OCI-LY7 (cell line): ENCODE results near the gene GCNT2. TPM values are rescaled to one million over a fixed set of nuclear protein-coding genes. Genes with fewer than 3 reads are reported as not detected.

Experiments used
- BruUV-seq: library from RNA; stranded (reverse); fragments of 400-500 nt; replicated peaks from 2 replicates; lab custom pipeline; 2021; lab: Mats Ljungman, UMichigan
- CTCF ChIA-PET: fragments of 300-600 bp; sonication (Branson Sonifier 250); formaldehyde crosslinking; loops from one replicate; lab custom pipeline; 2022; ENCODE audit warnings: antibody characterized with exemption; ENCODE audit not compliant: unreplicated experiment; lab: Charles Lee
- POLR2A ChIA-PET: fragments of 300-600 bp; sonication (Branson Sonifier 250); formaldehyde crosslinking; loops from one replicate; lab custom pipeline; 2022; ENCODE audit warnings: antibody characterized with exemption; lab: Charles Lee
- DNase-seq: peaks from one replicate; pipeline ENCODE4 v3.0.0-alpha.2; 2015; ENCODE audit warnings: low spot score
- H2AFZ ChIP-seq: fragments of 200-600 bp; sonication (generic), shearing (Covaris generic); 2 replicates; pipeline ENCODE4 v1.6.1; 2014; ENCODE audit warnings: mild to moderate bottlenecking, antibody characterized with exemption, low read length, moderate library complexity
- H3K27ac ChIP-seq: fragments of 200-600 bp; sonication (generic); 2 replicates; pipeline ENCODE4 v1.5.1; 2014; ENCODE audit warnings: mixed run types, low read depth, mild to moderate bottlenecking, moderate library complexity, low read length, inconsistent platforms; ENCODE audit not compliant: poor library complexity, severe bottlenecking
- H3K36me3 ChIP-seq: fragments of 200-600 bp; sonication (generic); 2 replicates; pipeline ENCODE4 v1.6.1; 2014; ENCODE audit warnings: mild to moderate bottlenecking, antibody characterized with exemption, low read length, moderate library complexity, mixed read lengths; ENCODE audit not compliant: insufficient read depth
- H3K4me1 ChIP-seq: fragments of 200-600 bp; sonication (generic); 2 replicates; pipeline ENCODE4 v1.5.1; 2014; ENCODE audit warnings: mild to moderate bottlenecking, low read length; ENCODE audit not compliant: insufficient read depth, poor library complexity, severe bottlenecking
- H3K4me2 ChIP-seq: fragments of 200-600 bp; sonication (generic); 2 replicates; pipeline ENCODE4 v1.6.1; 2014; ENCODE audit warnings: mild to moderate bottlenecking, low read length
- H3K4me3 ChIP-seq: fragments of 200-600 bp; sonication (generic); 2 replicates; pipeline ENCODE4 v1.5.1; 2014; ENCODE audit warnings: mild to moderate bottlenecking, low read depth, low read length; ENCODE audit not compliant: poor library complexity, severe bottlenecking
- H3K79me2 ChIP-seq: fragments of 200-600 bp; sonication (generic); 2 replicates; pipeline ENCODE4 v1.6.1; 2016; ENCODE audit warnings: low read depth, mild to moderate bottlenecking, low read length, moderate library complexity, mixed read lengths; ENCODE audit not compliant: insufficient read depth
- H3K9me2 ChIP-seq: fragments of 200-600 bp; sonication (generic); 2 replicates; pipeline ENCODE4 v1.6.1; 2016; ENCODE audit warnings: mild to moderate bottlenecking, low read length, mixed read lengths; ENCODE audit not compliant: insufficient read depth
- H3K9me3 ChIP-seq: fragments of 200-600 bp; sonication (generic); 2 replicates; pipeline ENCODE4 v1.6.1; 2014; ENCODE audit warnings: mild to moderate bottlenecking, mixed run types, low read length, mixed read lengths
- H4K20me1 ChIP-seq: fragments of 200-600 bp; sonication (generic); 2 replicates; pipeline ENCODE4 v1.6.1; 2014; ENCODE audit warnings: mild to moderate bottlenecking, antibody characterized with exemption, low read length, moderate library complexity, mixed read lengths; ENCODE audit not compliant: insufficient read depth
- CTCF ChIP-seq: fragments of 200-600 bp; sonication (generic); conservative IDR thresholded peaks from 2 replicates; pipeline ENCODE4 v1.5.1; 2014; ENCODE audit warnings: mild to moderate bottlenecking, antibody characterized with exemption, low read length, moderate library complexity, mixed read lengths
- EZH2phosphoT487 ChIP-seq: fragments of 200-600 bp; sonication (generic); IDR thresholded peaks from 2 replicates; pipeline ENCODE4 v1.6.1; 2018; ENCODE audit warnings: low read depth, borderline replicate concordance, mild to moderate bottlenecking, mixed run types, antibody characterized with exemption, low read length, moderate library complexity, mixed read lengths
- intact Hi-C: fragments of 100-400 bp; cut with micrococcal nuclease; formaldehyde crosslinking; loops from one replicate; pipeline ENCODE4 v1.10.0; 2022; ENCODE audit not compliant: unreplicated experiment
- total RNA-seq, 2 experiments: library from RNA; depleted of rRNA in 1 of 2; stranded (reverse); fragments of >200 nt in 1 of 2; shearing (Covaris generic) in 1 of 2; gene quantifications; 2 replicates each; pipeline ENCODE4 v1.2.3, GENCODE V29; 2014 to 2022

Gene GCNT2
- total RNA-seq, 2 experiments from 2014 or later, result 17.4 to 25.2 TPM

- BruUV-seq, result no TSS peak
- H2AFZ ChIP-seq, result peak overlapping the region; percentile 93
- no peak for TF ChIP-seq CTCF
- no peak for TF ChIP-seq EZH2phosphoT487
- no peak overlapping the region for H3K27ac ChIP-seq
- H3K4me2 ChIP-seq, result peak overlapping the region; percentile 14; the same call in 1 of the 2 replicates
- H3K79me2 ChIP-seq, result no peaks in the 10 kb centered on the region
- no peak overlapping the region for H3K4me3 ChIP-seq
- H3K9me3 ChIP-seq, result no peaks in the 10 kb centered on the region
- ChIA-PET POLR2A (interaction anchor here (0.6 to 0.8 kb wide), 4 partner anchors 10 to 266 kb away, joined by 3 to 4 read pairs (median 3); no protein-coding TSS in a partner anchor), CTCF (interaction anchor here (1.2 kb wide), 1 partner anchor 10 kb away, joined by 3 read pairs; no protein-coding TSS in a partner anchor)
- DNase-seq, result no peak
- H4K20me1 ChIP-seq, result no peaks in the 10 kb centered on the region
- intact Hi-C loops, result no loop called here
- H3K9me2 ChIP-seq, result no peaks in the 10 kb centered on the region
- H3K36me3 ChIP-seq, result no peaks in the 10 kb centered on the region
- H3K4me1 ChIP-seq, result peaks cover 27% of the 10 kb centered on the region
Observed at GRCh38 chr6:10520468-10520867, 683 bp upstream of the GCNT2 start.

GRCh38 chr6:10522929-10523573, 1.9 kb downstream of the GCNT2 start:
- BruUV-seq, result no TSS peak
- H3K4me3 ChIP-seq, result no peak overlapping the region
- ChIA-PET CTCF (no interaction called here), POLR2A (interaction anchor here (0.5 to 1.6 kb wide), 7 partner anchors 13 to 351 kb away, joined by 3 to 6 read pairs (median 4); no protein-coding TSS in a partner anchor)
- H3K79me2 ChIP-seq, result no peaks in the 10 kb centered on the region
- TF ChIP-seq EZH2phosphoT487 (no peak), CTCF (no peak)
- no peak for DNase-seq
- no peak overlapping the region for H2AFZ ChIP-seq
- H3K4me1 ChIP-seq, result peaks cover 35% of the 10 kb centered on the region
- H3K27ac ChIP-seq, result no peak overlapping the region
- no peaks in the 10 kb centered on the region for H3K36me3 ChIP-seq
- no peaks in the 10 kb centered on the region for H3K9me3 ChIP-seq
- H3K9me2 ChIP-seq, result no peaks in the 10 kb centered on the region
- H3K4me2 ChIP-seq, result no peak overlapping the region
- H4K20me1 ChIP-seq, result no peaks in the 10 kb centered on the region
- intact Hi-C loops, result no loop called here

DNA sequence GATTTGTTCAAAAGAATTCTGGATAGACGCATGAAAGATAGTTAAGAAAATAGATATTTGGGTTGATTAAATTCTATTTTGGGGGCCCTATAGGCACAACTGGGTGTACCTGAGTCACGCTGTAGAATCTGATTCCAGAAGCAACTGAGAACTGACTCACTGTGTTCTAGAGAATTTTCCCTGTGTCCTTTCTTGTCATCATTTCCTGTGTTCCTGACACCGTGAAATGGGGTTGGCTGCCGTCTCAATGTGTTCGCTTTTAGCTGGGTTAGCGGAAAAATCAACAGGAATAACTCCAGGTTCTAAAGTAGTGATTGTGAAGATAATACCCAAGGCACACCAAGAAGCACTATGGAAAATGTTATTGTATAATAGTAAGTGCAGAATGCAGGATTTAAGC, 5.0 kb downstream of the GCNT2 start:
- TF ChIP-seq CTCF (no peak), EZH2phosphoT487 (no peak)
- no peak overlapping the region for H3K4me3 ChIP-seq
- H2AFZ ChIP-seq, result no peak overlapping the region
- CTCF ChIA-PET, result no interaction called here
- H3K27ac ChIP-seq, result no peak overlapping the region
- intact Hi-C loops, result no loop called here
- H3K4me2 ChIP-seq, result no peak overlapping the region
- H3K36me3 ChIP-seq, result no peaks in the 10 kb centered on the region
- H4K20me1 ChIP-seq, result no peaks in the 10 kb centered on the region
- DNase-seq, result no peak
- peaks cover 18% of the 10 kb centered on the region for H3K4me1 ChIP-seq
- H3K79me2 ChIP-seq, result peaks cover 25% of the 10 kb centered on the region
- no peaks in the 10 kb centered on the region for H3K9me3 ChIP-seq
- BruUV-seq, result no TSS peak
- POLR2A ChIA-PET, result interaction anchor here (0.9 to 1.0 kb wide), 2 partner anchors 169 to 220 kb away, joined by 5 to 6 read pairs; no protein-coding TSS in a partner anchor
- H3K9me2 ChIP-seq, result no peaks in the 10 kb centered on the region
